Myocyte (in vitro differentiated cells): Measurements from ENCODE around the gene DNER. TPM values are rescaled to one million over a fixed set of nuclear protein-coding genes. Genes with fewer than 3 reads are reported as not detected.
A peak's percentile ranks its signal among the peaks of the same experiment; 100 is the strongest.
"Not testable (repeated sequence)": the region's sequence is repeated elsewhere in the genome, so short reads cannot be mapped to it uniquely, and the experiment has no call there.

ENCODE experiments used
- DNase-seq: peaks from one replicate; pipeline ENCODE4 v3.0.0-alpha.2; 2012; ENCODE audit warnings: low read depth
- total RNA-seq: library from RNA; depleted of rRNA; stranded (reverse); fragments of >200 nt; gene quantifications from 2 replicates; pipeline ENCODE4 v1.2.3, GENCODE V29; 2014

Gene DNER
- total RNA-seq, 1 donor from 2014 or later: 0.05 TPM

- no peak for DNase-seq
These were observed 3.7 kb upstream of the DNER start for GRCh38 chr2:229718057-229718456.

- DNase-seq: peak; percentile 32
These were observed 1.6 kb upstream of the DNER start for GRCh38 chr2:229715895-229716507.

- peak; percentile 80 for DNase-seq
These were observed 584 bp upstream of the DNER start for GRCh38 chr2:229714736-229715541.

- DNase-seq: no peak
These were observed 830 bp downstream of the DNER start for GRCh38 chr2:229713371-229714079.

- no peak for DNase-seq
These were observed 2.2 kb downstream of the DNER start for GRCh38 chr2:229712136-229712535.

- no peak for DNase-seq
These were observed 6.0 kb downstream of the DNER start for GRCh38 chr2:229708335-229708734.

GRCh38 chr2:229703909-229704630 lies 10.3 kb downstream of the DNER start:
- no peak for DNase-seq

- no peak for DNase-seq
These were observed 12.6 kb downstream of the DNER start for GRCh38 chr2:229701716-229702115.

GRCh38 chr2:229701062-229701461 lies 13.3 kb downstream of the DNER start:
- no peak for DNase-seq

- no peak for DNase-seq
These were observed 18.4 kb downstream of the DNER start for GRCh38 chr2:229695961-229696360.

GRCh38 chr2:229693845-229694244 lies 20.5 kb downstream of the DNER start:
- not testable (repeated sequence) for DNase-seq

- no peak for DNase-seq
These were observed 22.7 kb downstream of the DNER start for GRCh38 chr2:229691631-229692030.

- no peak for DNase-seq
These were observed 25.0 kb downstream of the DNER start for GRCh38 chr2:229689307-229689839.

- DNase-seq: no peak
These were observed 26.2 kb downstream of the DNER start for GRCh38 chr2:229688141-229688540.

GRCh38 chr2:229686122-229686919 lies 28.0 kb downstream of the DNER start:
- peak; percentile 8 for DNase-seq

GRCh38 chr2:229684942-229685562 lies 29.3 kb downstream of the DNER start:
- DNase-seq: no peak

- no peak for DNase-seq
These were observed 34.8 kb downstream of the DNER start for GRCh38 chr2:229679393-229680125.

- no peak for DNase-seq
These were observed 38.8 kb downstream of the DNER start for GRCh38 chr2:229675569-229675968.

- DNase-seq: no peak
These were observed 39.4 kb downstream of the DNER start for GRCh38 chr2:229674830-229675530.
